HG03558 (cell line): Measurements from ENCODE around the gene EHMT1.

ENCODE experiments used
- ATAC-seq: cut with Tn5 transposase; IDR thresholded peaks from one replicate; pipeline ENCODE4 v1.9.1; 2021; ENCODE audit warnings: moderate number of reproducible peaks; ENCODE audit not compliant: unreplicated experiment; ENCODE audit errors: extremely low read depth

EHMT1 gene

DNA sequence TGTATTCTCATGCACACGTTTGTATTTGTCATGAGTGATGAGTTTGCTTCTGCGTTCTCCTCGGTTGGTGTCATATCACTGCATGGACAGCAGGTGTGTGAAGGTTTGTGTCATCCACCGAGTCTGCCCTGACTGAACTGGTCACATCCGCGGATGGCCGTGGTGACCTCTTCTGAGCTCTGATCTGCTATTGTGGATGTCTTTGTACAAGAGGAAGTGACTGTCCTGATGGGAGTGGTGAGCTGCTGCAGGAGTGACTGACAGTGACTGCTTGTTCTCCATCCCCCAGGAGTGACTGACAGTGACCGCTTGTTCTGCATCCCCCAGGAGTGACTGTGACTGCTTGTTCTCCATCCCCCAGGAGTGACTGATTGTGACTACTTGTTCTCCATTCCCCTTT lies 69.9 kb downstream of the EHMT1 start:
- ATAC-seq: no peak

DNA sequence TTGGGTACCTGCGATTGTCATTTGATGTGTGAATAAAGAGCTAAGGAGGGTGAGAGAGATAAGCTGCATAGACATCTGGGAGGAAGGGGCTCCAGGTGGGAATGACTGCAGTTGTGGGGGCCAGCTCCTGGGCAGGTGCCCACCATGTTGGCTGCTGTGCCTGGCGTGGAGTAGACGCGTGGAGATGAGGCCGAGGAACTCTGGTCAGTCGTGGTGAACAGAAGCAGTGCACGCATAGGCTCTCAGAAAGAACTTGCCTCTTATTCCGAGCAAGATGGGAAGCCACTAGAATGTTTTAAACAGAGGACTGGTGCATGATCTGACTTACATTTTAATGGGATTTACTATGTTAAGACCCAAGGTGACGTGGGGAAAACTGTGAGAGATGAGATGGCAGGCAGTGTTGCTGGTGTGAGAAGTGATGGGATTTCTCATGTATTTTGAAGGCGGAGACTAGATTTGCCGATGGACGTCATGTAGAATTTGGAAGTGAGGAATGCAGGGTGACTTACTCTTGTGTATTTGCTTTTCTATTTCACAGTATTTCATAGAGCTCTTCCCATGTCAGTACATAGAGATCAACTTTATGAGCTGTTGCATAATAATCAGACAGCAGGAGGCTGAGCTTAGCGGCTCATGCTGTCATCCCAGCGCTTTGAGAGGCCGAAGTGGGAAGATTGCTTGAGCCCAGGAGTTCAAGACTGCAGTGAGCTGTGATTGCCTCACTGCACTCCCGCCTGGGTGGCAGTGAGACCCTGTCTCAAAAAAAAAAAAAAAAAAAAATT lies 71.1 kb downstream of the EHMT1 start:
- no peak for ATAC-seq

GRCh38 chr9:137690930-137691645 lies 72.3 kb downstream of the EHMT1 start:
- no peak for ATAC-seq

DNA sequence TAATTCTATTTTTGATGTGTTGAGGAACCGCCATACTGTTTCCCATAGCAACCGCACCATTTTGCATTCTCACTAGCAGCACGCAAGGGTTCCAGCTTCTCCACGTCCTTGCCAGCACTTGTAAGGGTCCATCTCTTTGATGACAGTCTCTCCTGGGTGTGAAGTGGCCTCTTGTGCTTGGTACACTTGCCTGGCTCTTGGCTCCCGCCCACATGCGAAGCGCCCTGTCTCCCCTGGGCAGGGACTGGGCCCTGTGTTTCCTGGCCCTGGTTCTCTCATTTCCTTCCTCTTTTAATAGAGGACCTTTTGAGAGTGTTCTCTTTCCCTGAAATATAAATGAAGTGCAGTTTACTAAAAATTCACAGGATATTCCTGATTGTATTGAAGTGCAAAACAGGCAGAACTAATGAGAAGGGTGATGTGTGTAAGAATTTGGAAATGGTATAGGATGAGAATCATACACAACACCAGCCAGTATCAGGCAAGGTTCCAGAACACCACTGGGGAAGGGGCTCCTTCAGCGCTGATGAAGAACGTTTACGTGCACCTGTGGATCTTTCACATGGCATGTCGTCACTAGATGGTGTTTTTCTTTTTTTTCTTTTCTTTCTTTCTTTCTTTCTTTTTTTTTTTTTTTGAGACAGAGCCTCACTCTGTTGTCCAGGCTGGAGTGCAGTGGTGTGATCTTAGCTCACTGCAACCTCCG lies 73.0 kb downstream of the EHMT1 start:
- no peak for ATAC-seq

DNA sequence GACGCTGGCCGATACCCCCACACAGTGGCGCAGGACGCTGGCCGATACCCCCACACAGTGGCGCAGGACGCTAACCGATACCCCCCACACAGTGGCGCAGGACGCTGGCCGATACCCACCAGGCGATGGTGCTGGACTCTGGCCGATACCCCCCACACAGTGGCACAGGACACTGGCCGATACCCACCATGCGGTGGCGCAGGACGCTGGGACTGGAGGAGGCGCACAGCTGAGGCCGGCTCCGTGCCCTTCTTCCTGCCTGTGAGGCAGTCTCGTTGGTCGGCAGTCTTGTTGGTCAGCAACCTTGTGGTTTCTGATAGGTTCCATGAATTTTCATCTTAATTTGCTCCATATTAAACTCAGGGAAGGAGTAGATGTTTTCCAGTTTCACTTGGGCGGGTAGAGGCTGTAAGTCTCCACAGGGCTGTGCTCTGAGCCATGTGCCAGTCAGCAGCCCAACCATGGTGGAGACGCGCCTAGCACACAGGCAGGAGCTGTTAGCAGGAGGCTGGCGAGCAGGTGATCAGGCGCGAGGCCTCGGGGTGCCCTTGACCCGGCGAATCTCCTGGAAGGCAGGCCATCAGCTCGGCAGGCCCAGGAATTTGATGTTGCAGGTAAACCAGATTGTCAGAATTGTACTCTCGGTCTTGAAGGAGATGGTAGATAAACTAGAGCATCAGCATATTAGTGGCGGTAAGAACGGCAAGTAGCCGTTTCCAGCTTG lies 75.6 kb downstream of the EHMT1 start:
- no peak for ATAC-seq

GRCh38 chr9:137694962-137695875 lies 76.4 kb downstream of the EHMT1 start:
- ATAC-seq: no peak

DNA sequence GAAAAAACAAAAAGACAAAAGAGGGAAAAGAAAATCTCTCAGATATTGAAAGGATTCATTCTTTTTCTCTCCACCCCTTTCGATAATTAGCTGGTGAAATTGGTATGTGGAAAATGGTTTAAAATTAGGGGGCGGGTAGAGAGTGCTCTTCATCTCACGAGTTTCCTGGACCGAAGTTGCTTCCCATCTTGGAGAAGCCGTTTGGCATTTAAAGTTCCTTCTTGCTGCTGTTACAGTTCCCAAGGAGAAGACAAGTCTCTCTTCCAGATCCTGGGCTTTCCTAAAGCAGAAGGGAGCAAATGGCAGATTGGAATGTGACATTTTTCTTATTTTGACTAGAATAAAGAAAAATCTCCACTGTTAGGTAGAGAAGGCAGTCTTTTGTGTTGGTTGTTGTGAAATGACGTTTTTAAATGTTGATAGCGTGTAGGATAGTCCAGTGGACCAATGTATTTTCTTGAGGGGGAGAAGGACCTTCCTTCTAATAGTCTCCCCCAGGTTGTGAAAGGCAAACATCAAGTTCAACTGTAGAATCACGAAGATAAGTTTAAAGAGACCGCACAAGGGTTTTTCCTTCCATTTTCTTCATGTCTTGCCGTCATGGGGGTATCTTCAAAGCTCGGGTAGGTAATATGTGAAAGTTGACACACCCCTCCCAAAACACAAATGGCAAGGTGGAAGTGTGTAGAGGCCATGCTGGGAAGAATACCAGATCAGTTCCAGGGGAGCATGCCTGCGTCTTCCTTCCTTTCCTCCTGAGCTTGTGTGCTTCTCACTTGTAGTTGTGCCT lies 77.5 kb downstream of the EHMT1 start:
- no peak for ATAC-seq

- no peak for ATAC-seq
Measured at GRCh38 chr9:137697193-137697592, 78.4 kb downstream of the EHMT1 start.

DNA sequence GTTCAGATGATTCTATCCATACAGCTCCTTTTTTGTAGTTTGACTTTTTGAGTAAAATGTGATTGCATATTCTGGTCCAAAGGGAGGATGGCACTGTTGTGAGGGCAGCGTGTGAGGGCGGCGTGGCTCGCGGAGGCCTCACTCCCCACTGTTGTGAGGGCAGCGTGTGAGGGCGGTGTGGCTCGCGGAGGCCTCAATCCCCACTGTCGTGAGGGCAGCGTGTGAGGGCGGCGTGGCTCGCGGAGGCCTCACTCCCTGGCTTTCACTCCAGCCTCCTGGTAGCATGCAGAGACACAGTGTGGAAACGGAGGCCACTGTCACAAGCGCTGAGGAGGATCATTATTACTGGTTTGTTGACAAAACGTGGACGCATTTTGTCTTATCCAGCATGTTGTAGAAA lies 79.0 kb downstream of the EHMT1 start:
- ATAC-seq: no peak

GRCh38 chr9:137700911-137701310 lies 82.1 kb downstream of the EHMT1 start:
- ATAC-seq: no peak

- no peak for ATAC-seq
Measured at GRCh38 chr9:137702615-137703379, 84.0 kb downstream of the EHMT1 start.

- ATAC-seq: no peak
Measured at GRCh38 chr9:137703842-137704508, 85.2 kb downstream of the EHMT1 start.

GRCh38 chr9:137705443-137705863 lies 86.6 kb downstream of the EHMT1 start:
- ATAC-seq: no peak

DNA sequence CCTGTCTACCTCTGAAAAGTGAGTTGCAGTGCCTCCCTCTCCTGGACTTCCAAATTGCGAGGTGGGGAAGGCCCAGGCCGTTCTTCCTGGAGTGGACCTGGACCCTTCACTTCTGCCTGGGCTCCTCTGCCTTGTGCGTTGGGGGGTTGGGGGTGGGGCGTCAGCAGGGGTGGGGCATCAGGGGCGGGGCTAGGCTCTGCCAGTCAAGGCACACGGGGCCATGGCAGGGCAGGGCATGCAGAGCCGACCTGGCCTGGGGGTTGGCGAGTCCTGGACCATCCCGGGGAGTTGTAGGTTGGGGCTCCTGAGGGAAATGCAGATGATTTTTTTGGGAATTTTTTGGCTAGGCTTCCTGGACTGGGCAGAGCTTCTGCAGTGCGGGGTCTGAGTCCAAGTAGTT lies 87.1 kb downstream of the EHMT1 start:
- no peak for ATAC-seq

GRCh38 chr9:137707361-137707760 lies 88.6 kb downstream of the EHMT1 start:
- ATAC-seq: no peak

GRCh38 chr9:137708590-137709284 lies 89.9 kb downstream of the EHMT1 start:
- no peak for ATAC-seq
